H9 (cell line): ENCODE measurements around the gene CACNA1D. TPM values are rescaled to one million over a fixed set of nuclear protein-coding genes. Genes with fewer than 3 reads are reported as not detected.

Experiments used
- DNase-seq: peaks from one replicate; pipeline ENCODE4 v3.0.0-alpha.2; 2017
- H2AFZ ChIP-seq: one replicate; pipeline ENCODE4 v1.6.1; 2013; ENCODE audit warnings: mild to moderate bottlenecking, low read length, control low read depth, moderate library complexity
- H2AK5ac ChIP-seq: 2 replicates; pipeline ENCODE4 v1.6.1; 2013; ENCODE audit warnings: low read length, control low read depth, mixed read lengths; ENCODE audit not compliant: insufficient read length
- H2BK120ac ChIP-seq: one replicate; pipeline ENCODE4 v1.6.1; 2013; ENCODE audit warnings: low read depth, mild to moderate bottlenecking, low read length, control low read depth, inconsistent platforms; ENCODE audit not compliant: poor library complexity, severe bottlenecking
- H2BK12ac ChIP-seq: 2 replicates; pipeline ENCODE4 v1.6.1; 2013; ENCODE audit warnings: low read length, control low read depth, mixed read lengths, low read depth; ENCODE audit not compliant: insufficient read length
- H2BK15ac ChIP-seq: 2 replicates; pipeline ENCODE4 v1.6.1; 2013; ENCODE audit warnings: low read depth, low read length, control low read depth
- H2BK20ac ChIP-seq: one replicate; pipeline ENCODE4 v1.6.1; 2013; ENCODE audit warnings: low read depth, mild to moderate bottlenecking, low read length, control low read depth, inconsistent platforms; ENCODE audit not compliant: poor library complexity, severe bottlenecking
- H2BK5ac ChIP-seq: 2 replicates; pipeline ENCODE4 v1.6.1; 2013; ENCODE audit warnings: low read length, control low read depth, mixed read lengths; ENCODE audit not compliant: insufficient read length
- H3K14ac ChIP-seq: 2 replicates; pipeline ENCODE4 v1.6.1; 2013; ENCODE audit warnings: low read length, control low read depth; ENCODE audit not compliant: insufficient read depth
- H3K18ac ChIP-seq: 2 replicates; pipeline ENCODE4 v1.6.1; 2013; ENCODE audit warnings: low read depth, mild to moderate bottlenecking, mixed read lengths, low read length, control low read depth; ENCODE audit not compliant: insufficient read length
- H3K23ac ChIP-seq: 2 replicates; pipeline ENCODE4 v1.6.1; 2013; ENCODE audit warnings: low read length, control low read depth, mixed read lengths, low read depth; ENCODE audit not compliant: insufficient read length
- H3K23me2 ChIP-seq: 2 replicates; pipeline ENCODE4 v1.6.1; 2013; ENCODE audit warnings: low read depth, mild to moderate bottlenecking, mixed read lengths, low read length, control low read depth; ENCODE audit not compliant: insufficient read length, poor library complexity, severe bottlenecking
- H3K27ac ChIP-seq: 2 replicates; pipeline ENCODE4 v1.5.1; 2013; ENCODE audit warnings: low read length, control low read depth, mixed read lengths, low read depth; ENCODE audit not compliant: insufficient read length
- H3K27me3 ChIP-seq: 2 replicates; pipeline ENCODE4 v1.6.1; 2013; ENCODE audit warnings: low read length, control low read depth, inconsistent platforms; ENCODE audit not compliant: insufficient read depth
- H3K4ac ChIP-seq: 2 replicates; pipeline ENCODE4 v1.6.1; 2013; ENCODE audit warnings: low read depth, mild to moderate bottlenecking, control low read depth, inconsistent platforms, low read length, moderate library complexity
- H3K4me1 ChIP-seq: 2 replicates; pipeline ENCODE4 v1.6.1; 2013; ENCODE audit warnings: low read length, control low read depth, inconsistent platforms; ENCODE audit not compliant: insufficient read depth
- H3K4me2 ChIP-seq: 2 replicates; pipeline ENCODE4 v1.6.1; 2013; ENCODE audit warnings: low read length, control low read depth, mixed read lengths; ENCODE audit not compliant: insufficient read length, insufficient read depth
- H3K56ac ChIP-seq: 2 replicates; pipeline ENCODE4 v1.6.1; 2013; ENCODE audit warnings: low read depth, mild to moderate bottlenecking, mixed read lengths, low read length, control low read depth; ENCODE audit not compliant: insufficient read length
- H3K79me1 ChIP-seq: 2 replicates; pipeline ENCODE4 v1.6.1; 2013; ENCODE audit warnings: low read depth, mild to moderate bottlenecking, moderate library complexity, low read length, control low read depth, inconsistent platforms; ENCODE audit not compliant: insufficient read depth, poor library complexity, severe bottlenecking
- H3K79me2 ChIP-seq: 2 replicates; pipeline ENCODE4 v1.6.1; 2013; ENCODE audit warnings: low read length, control low read depth, inconsistent platforms; ENCODE audit not compliant: insufficient read depth
- H3K9ac ChIP-seq: 2 replicates; pipeline ENCODE4 v1.6.1; 2013; ENCODE audit warnings: low read length, control low read depth, mixed read lengths; ENCODE audit not compliant: insufficient read length; ENCODE audit errors: extremely low read depth
- H3K9me3 ChIP-seq: one replicate; pipeline ENCODE4 v1.6.1; 2013; ENCODE audit warnings: low read depth, low read length, inconsistent platforms; ENCODE audit not compliant: control insufficient read depth
- H3T11ph ChIP-seq: one replicate; pipeline ENCODE4 v1.6.1; 2013; ENCODE audit warnings: mild to moderate bottlenecking, low read length, control low read depth, inconsistent platforms
- H4K20me1 ChIP-seq: one replicate; pipeline ENCODE4 v1.6.1; 2013; ENCODE audit not compliant: control insufficient read depth, insufficient read length, insufficient read depth
- H4K5ac ChIP-seq: 2 replicates; pipeline ENCODE4 v1.6.1; 2013; ENCODE audit warnings: low read depth, mild to moderate bottlenecking, mixed read lengths, low read length, control low read depth; ENCODE audit not compliant: insufficient read length
- H4K8ac ChIP-seq: replicated peaks from 2 replicates; pipeline ENCODE4 v1.6.1; 2013; ENCODE audit warnings: low read length, control low read depth, mixed read lengths, low read depth; ENCODE audit not compliant: insufficient read length
- H4K91ac ChIP-seq: 2 replicates; pipeline ENCODE4 v1.6.1; 2013; ENCODE audit warnings: low read depth, mild to moderate bottlenecking, moderate library complexity, mixed read lengths, low read length, control low read depth; ENCODE audit not compliant: insufficient read length
- H3K27ac Mint-ChIP-seq, 3 experiments: 2 replicates in 2 of 3; 3 replicates in 1 of 3; pipeline ENCODE4 v1.8.0; 2020 to 2021; ENCODE audit warnings: mixed read lengths in 3 of 3, mild to moderate bottlenecking in 1 of 3, moderate library complexity in 1 of 3
- H3K27me3 Mint-ChIP-seq: 2 replicates; pipeline ENCODE4 v1.8.0; 2021; ENCODE audit warnings: low read depth, mild to moderate bottlenecking, moderate library complexity, mixed read lengths
- H3K36me3 Mint-ChIP-seq, 3 experiments: 2 replicates in 2 of 3; 3 replicates in 1 of 3; pipeline ENCODE4 v1.8.0; 2020 to 2021; ENCODE audit warnings: low read depth in 3 of 3, mixed read lengths in 3 of 3; ENCODE audit not compliant: insufficient read depth in 1 of 3
- H3K4me1 Mint-ChIP-seq, 2 experiments: 2 replicates each; pipeline ENCODE4 v1.8.0; 2020; ENCODE audit warnings: mixed read lengths in 2 of 2
- H3K4me3 Mint-ChIP-seq, 2 experiments: 2 replicates in 1 of 2; 3 replicates in 1 of 2; pipeline ENCODE4 v1.8.0; 2020 to 2021; ENCODE audit warnings: mild to moderate bottlenecking in 2 of 2, mixed read lengths in 2 of 2, moderate library complexity in 1 of 2
- H3K9me3 Mint-ChIP-seq, 2 experiments: 2 replicates in 1 of 2; 3 replicates in 1 of 2; pipeline ENCODE4 v1.8.0; 2020; ENCODE audit warnings: mild to moderate bottlenecking in 2 of 2, mixed read lengths in 2 of 2, moderate library complexity in 1 of 2
- CTCF ChIP-seq: fragments of 200-600 bp; sonication (generic); conservative IDR thresholded peaks from 3 replicates; pipeline ENCODE4 v1.8.0; 2021; ENCODE audit warnings: antibody characterized with exemption, mild to moderate bottlenecking
- WGBS: extraction: QIAGEN DNeasy Blood & Tissue Kit; methylation state at CpG from one replicate; pipeline ENCODE4 v1.1.7; 2013; ENCODE audit warnings: missing lambda C conversion rate, low lambda C conversion rate, mixed read lengths; ENCODE audit not compliant: insufficient read length; ENCODE audit errors: extremely low coverage; 5-methylcytosine and 5-hydroxymethylcytosine counted together
- total RNA-seq: library from RNA; stranded (reverse); gene quantifications from 2 replicates; pipeline ENCODE4 v1.2.1, GENCODE V29; 2021

CACNA1D gene
- total RNA-seq, 1 experiment from 2014 or later = 3.5 TPM

GRCh38 chr3:53579636-53580035 lies 85.2 kb downstream of the CACNA1D start:
- Histone ChIP-seq H4K8ac (no peak overlapping the region), H2BK12ac (no peak overlapping the region), H3K9ac (no peak overlapping the region), H2AFZ (no peak overlapping the region), H2BK15ac (no peak overlapping the region), H3K4me1 (peaks cover 2% of the 10 kb centered on the region; the same call in 1 of the 2 replicates), H2BK5ac (no peak overlapping the region), H3K56ac (no peak overlapping the region), H3K4me2 (no peak overlapping the region), H3K79me2 (no peaks in the 10 kb centered on the region), H2BK120ac (no peak overlapping the region), H3K9me3 (no peaks in the 10 kb centered on the region), H4K5ac (no peak overlapping the region), H3K14ac (peak overlapping the region; percentile 45; the same call in 1 of the 2 replicates), H2BK20ac (no peak overlapping the region), H3K79me1 (no peaks in the 10 kb centered on the region), H3K27me3 (no peaks in the 10 kb centered on the region), H3K4ac (no peak overlapping the region), H3T11ph (no peak overlapping the region), H3K23ac (no peak overlapping the region), H4K20me1 (no peaks in the 10 kb centered on the region), H3K23me2 (no peaks in the 10 kb centered on the region), H4K91ac (no peak overlapping the region), H2AK5ac (no peak overlapping the region), H3K18ac (no peak overlapping the region), H3K27ac (no peak overlapping the region)
- Mint-ChIP-seq H3K9me3 (no peaks in the 10 kb centered on the region), H3K36me3 (no peaks in the 10 kb centered on the region), H3K27ac (no peak overlapping the region), H3K4me3 (no peak overlapping the region), H3K27me3 (no peaks in the 10 kb centered on the region; the same call in 1 of the 2 replicates), H3K4me1 (peaks cover 26 to 32% of the 10 kb centered on the region in 2 experiments)
- WGBS = no CpG with 5 or more reads among the region's 3 CpGs
- no peak for DNase-seq
- TF ChIP-seq CTCF = no peak
